Stimulated activated naive B cell treated with anti-CD40 and anti-IgM and Interleukin-4, amounts not matched to agents 10 μg/mL and 1 μg/mL and 100 μg/mL, for 72 hours (primary cell): ENCODE measurements around the gene ZNF598.

Experiments
- ATAC-seq, 2 donors: fragments of 150-1000 bp; cut with Tn5 transposase; replicated peaks; 2 replicates each; pipeline ENCODE4 v1.10.0; 2021; ENCODE audit warnings: moderate library complexity in 1 of 2
- DNase-seq: peaks from one replicate; pipeline ENCODE4 v3.0.0; 2021
- H3K27ac Mint-ChIP-seq: one replicate; pipeline ENCODE4 v1.8.0; 2022; ENCODE audit warnings: mild to moderate bottlenecking, mixed read lengths
- H3K27me3 Mint-ChIP-seq, 2 donors: one replicate each; pipeline ENCODE4 v1.8.0; 2022; ENCODE audit warnings: mixed read lengths in 2 of 2
- H3K36me3 Mint-ChIP-seq, 2 donors: one replicate each; pipeline ENCODE4 v1.8.0; 2022; ENCODE audit warnings: mixed read lengths in 2 of 2, mild to moderate bottlenecking in 1 of 2
- H3K4me1 Mint-ChIP-seq, 2 donors: one replicate each; pipeline ENCODE4 v1.8.0; 2022; ENCODE audit warnings: mixed read lengths in 2 of 2, mild to moderate bottlenecking in 1 of 2
- H3K4me3 Mint-ChIP-seq, 2 donors: one replicate each; pipeline ENCODE4 v1.8.0; 2022; ENCODE audit warnings: mild to moderate bottlenecking in 2 of 2, mixed read lengths in 2 of 2, moderate library complexity in 1 of 2
- H3K9me3 Mint-ChIP-seq, 2 donors: one replicate each; pipeline ENCODE4 v1.8.0; 2022; ENCODE audit warnings: mixed read lengths in 2 of 2, mild to moderate bottlenecking in 1 of 2

ZNF598 gene

DNA sequence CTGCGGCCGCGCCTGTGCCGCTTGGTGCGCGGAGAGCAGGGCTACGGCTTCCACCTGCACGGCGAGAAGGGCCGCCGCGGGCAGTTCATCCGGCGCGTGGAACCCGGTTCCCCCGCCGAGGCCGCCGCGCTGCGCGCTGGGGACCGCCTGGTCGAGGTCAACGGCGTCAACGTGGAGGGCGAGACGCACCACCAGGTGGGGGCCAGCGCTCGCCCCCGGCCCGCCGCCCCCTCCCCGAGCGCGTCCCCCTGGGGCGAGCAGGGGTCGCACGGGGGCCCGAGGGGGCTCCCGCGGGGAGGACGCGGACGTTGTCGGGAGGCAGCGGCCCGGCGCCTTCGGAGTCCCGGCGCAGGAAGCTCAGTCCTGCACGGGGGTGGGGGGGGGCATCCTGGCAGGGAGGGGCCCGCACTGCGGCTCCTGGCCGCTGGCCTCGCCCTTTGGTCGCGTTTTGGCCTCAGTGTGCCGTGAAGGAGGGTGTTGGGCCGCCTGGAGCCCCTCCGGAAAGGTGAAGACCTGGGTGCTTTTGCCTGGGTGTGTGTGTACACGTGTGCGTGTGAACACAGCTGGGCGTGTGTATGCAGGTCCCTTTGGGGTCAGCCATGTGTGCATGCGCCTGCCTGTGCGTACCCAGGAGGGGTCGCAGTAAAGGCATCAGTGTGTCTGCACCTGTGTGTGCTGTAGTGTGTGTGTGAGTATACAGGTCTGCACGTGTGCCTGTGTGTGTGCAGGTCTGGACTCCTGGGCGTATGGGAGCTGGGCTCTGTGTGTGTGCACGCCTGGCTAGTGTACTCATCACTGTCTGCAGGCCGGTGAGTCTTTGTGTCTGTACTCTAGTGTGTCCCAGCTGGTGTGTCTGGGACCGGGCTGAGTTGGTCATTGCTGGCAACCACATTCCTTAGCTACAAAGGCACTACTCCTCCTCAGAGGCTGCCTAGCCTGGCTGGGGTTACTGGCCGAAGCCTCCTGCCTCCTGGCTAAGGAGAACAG lies 17.7 kb upstream of the ZNF598 start:
- Mint-ChIP-seq H3K27ac (peak overlapping the region; percentile 47), H3K36me3 (peaks cover 0 to 6% of the 10 kb centered on the region in 2 donors), H3K9me3 (no peaks in the 10 kb centered on the region), H3K4me3 (peak overlapping the region; percentile 57 to 71), H3K4me1 (peaks cover 19 to 34% of the 10 kb centered on the region in 2 donors), H3K27me3 (peaks cover 40 to 62% of the 10 kb centered on the region in 2 donors)
- ATAC-seq (peak; percentile 22 to 23), DNase-seq (no peak)

DNA sequence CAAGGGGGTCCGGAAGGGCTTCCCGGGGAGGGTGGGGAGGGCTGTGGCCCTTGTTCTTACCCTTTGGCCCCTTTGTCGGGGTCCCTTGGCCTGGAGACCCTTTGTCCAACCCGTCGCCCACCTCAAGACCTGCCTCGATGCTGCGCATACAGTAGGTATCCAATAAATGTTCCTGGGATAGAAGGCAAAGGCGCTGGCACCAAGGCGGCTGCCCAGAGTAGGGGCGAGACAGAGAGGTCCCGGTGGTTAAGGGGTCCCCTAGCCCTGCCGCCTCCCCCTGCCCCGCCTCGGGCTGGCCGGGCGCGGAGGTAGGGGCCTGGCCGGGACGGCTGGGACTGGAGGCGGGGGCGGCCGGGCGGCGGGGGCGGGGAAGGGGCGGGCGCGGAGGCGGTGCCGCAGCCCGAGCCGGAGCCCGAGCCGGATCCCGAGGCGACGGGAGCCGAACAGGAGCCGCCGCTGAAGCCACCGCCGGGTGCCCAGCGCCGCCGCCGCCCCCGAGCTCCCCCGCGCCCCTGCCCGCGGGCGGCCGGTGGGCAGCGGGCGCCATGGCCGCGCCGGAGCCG lies 16.9 kb upstream of the ZNF598 start, which contains the start of gene NHERF2:
TSS of gene NHERF2 (plus strand) at position 442 of the 563 bp plus-strand sequence. CDS start at position 546, 104 bp downstream.
- ATAC-seq: peak in 1 of 2 donors; percentile 3
- H3K27ac Mint-ChIP-seq: peak within 1 kb of the TSS; percentile 47

DNA sequence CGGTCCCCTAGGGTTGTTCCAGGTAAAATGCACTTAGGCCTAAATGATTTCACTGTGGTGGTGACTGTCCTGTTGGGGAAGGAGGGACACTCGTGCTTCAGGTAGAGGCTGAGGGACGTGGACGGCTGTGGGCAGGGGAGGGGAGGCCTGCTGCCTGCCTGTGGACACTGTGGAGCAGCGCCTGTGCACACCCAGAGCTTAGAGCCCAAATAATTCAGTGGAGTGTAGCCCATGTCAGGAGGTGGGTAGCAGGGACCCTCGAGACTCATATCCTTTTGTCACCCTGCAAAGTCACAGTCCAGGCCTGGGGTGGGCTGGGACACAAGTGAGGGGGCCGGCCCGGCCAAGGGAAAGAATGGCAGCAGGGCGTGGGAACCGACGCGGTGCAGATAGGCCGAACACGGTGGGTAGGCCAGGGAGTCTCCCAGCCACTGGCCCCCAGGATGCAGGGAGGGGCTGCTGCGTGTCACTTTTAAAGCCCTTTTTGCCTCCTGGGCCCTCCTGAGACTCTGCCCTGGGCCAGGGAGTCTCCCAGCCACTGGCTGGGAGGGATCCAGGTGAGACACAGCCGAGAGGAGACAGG lies 16.3 kb upstream of the ZNF598 start:
- Mint-ChIP-seq H3K9me3 (no peaks in the 10 kb centered on the region), H3K36me3 (peaks cover 0 to 6% of the 10 kb centered on the region in 2 donors), H3K27ac (no peak overlapping the region), H3K27me3 (peaks cover 47 to 70% of the 10 kb centered on the region in 2 donors), H3K4me3 (peak overlapping the region; percentile 56 to 70), H3K4me1 (peaks cover 18 to 32% of the 10 kb centered on the region in 2 donors)
- ATAC-seq: no peak
- DNase-seq: no peak

More for the DNA sequence above, 16.9 kb upstream of the ZNF598 start, which contains the start of gene NHERF2:
- DNase-seq: no peak
- Mint-ChIP-seq H3K36me3 (peaks cover 0 to 6% of the 10 kb centered on the region in 2 donors), H3K4me1 (peaks cover 17 to 31% of the 10 kb centered on the region in 2 donors), H3K27me3 (peaks cover 43 to 64% of the 10 kb centered on the region in 2 donors), H3K9me3 (no peaks in the 10 kb centered on the region), H3K4me3 (peak within 1 kb of the TSS; percentile 70 to 71)

DNA sequence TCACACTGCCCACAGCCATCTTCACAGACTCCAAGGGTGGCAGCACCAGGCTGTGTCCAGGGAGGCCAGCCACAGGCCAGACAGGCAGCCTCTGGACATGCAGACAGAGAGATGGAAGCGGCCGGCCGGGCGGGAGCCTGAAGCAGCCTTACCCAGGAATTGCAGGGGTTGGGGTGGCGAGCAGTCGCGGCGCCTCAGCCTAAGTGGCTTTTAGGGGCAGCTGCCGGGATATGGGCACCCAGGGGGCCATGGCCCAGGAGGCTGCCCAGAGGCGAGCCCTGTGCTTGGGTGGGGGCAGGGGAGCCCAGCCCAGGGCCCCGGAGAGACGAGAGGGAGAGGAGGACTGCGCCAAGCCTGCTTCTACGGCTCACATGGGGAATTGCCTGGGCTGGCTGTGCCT lies 15.6 kb upstream of the ZNF598 start:
- DNase-seq (no peak), ATAC-seq (no peak)
- Mint-ChIP-seq H3K4me3 (peak overlapping the region in 1 of 2 donors; percentile 56), H3K27me3 (peaks cover 53 to 77% of the 10 kb centered on the region in 2 donors), H3K4me1 (peaks cover 22 to 39% of the 10 kb centered on the region in 2 donors), H3K27ac (no peak overlapping the region), H3K9me3 (no peaks in the 10 kb centered on the region), H3K36me3 (peaks cover 0 to 6% of the 10 kb centered on the region in 2 donors)

- H3K27me3 Mint-ChIP-seq: peaks cover 49 to 72% of the 10 kb centered on the region in 2 donors
- H3K27ac Mint-ChIP-seq: peak overlapping the region; percentile 3
- H3K36me3 Mint-ChIP-seq: peaks cover 0 to 6% of the 10 kb centered on the region in 2 donors
- DNase-seq: no peak
- no peaks in the 10 kb centered on the region for H3K9me3 Mint-ChIP-seq
- H3K4me3 Mint-ChIP-seq: peak overlapping the region; percentile 1 to 21
- H3K4me1 Mint-ChIP-seq: peaks cover 22 to 39% of the 10 kb centered on the region in 2 donors
- ATAC-seq: no peak
Measured at GRCh38 chr16:2024032-2024420, 14.4 kb upstream of the ZNF598 start.

GRCh38 chr16:2023092-2024031 lies 13.7 kb upstream of the ZNF598 start:
- Mint-ChIP-seq H3K27me3 (peaks cover 49 to 71% of the 10 kb centered on the region in 2 donors), H3K4me1 (peaks cover 24 to 39% of the 10 kb centered on the region in 2 donors), H3K27ac (peak overlapping the region; percentile 82), H3K4me3 (peak overlapping the region; percentile 81 to 84), H3K36me3 (peaks cover 0 to 6% of the 10 kb centered on the region in 2 donors), H3K9me3 (no peaks in the 10 kb centered on the region)
- DNase-seq (peak; percentile 87), ATAC-seq (peak; percentile 78 to 82)

GRCh38 chr16:2022723-2023091 lies 13.1 kb upstream of the ZNF598 start:
- Mint-ChIP-seq H3K9me3 (no peaks in the 10 kb centered on the region), H3K4me3 (peak overlapping the region; percentile 81 to 84), H3K36me3 (peaks cover 0 to 6% of the 10 kb centered on the region in 2 donors), H3K27me3 (peaks cover 48 to 72% of the 10 kb centered on the region in 2 donors), H3K27ac (peak overlapping the region; percentile 28), H3K4me1 (peaks cover 24 to 37% of the 10 kb centered on the region in 2 donors)
- DNase-seq (no peak), ATAC-seq (peak; percentile 56 to 61)

- ATAC-seq (peak in 1 of 2 donors; percentile 6), DNase-seq (no peak)
- no peaks in the 10 kb centered on the region for H3K9me3 Mint-ChIP-seq
- peaks cover 38 to 57% of the 10 kb centered on the region in 2 donors for H3K27me3 Mint-ChIP-seq
- peaks cover 17 to 22% of the 10 kb centered on the region in 2 donors for H3K4me1 Mint-ChIP-seq
- H3K4me3 Mint-ChIP-seq: peak overlapping the region; percentile 59 to 79
- peak overlapping the region; percentile 69 for H3K27ac Mint-ChIP-seq
- peaks cover 0 to 6% of the 10 kb centered on the region in 2 donors for H3K36me3 Mint-ChIP-seq
Measured at GRCh38 chr16:2019921-2020831, 10.6 kb upstream of the ZNF598 start.

DNA sequence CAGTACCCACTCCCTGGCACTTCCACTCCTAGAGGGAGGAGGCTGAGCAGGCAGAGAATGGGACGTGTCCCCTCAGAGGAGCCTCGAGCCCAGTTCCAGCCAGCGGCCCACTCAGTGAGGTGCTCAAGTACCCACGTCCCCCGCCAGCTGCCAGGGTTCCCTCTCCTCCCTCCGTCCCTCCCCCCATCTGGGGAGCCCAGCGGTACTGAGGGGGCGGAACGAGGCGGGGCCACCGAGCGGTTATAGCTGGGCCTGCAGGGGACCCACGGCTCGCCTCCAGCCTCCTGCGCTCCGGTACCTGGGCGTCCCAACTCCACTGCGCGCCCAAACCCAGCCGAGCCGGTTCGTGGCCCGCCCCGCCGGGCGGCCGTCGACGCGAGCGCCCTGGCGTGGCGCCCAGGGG lies 9.9 kb upstream of the ZNF598 start, which contains the start of gene NPW:
TSS of gene NPW (plus strand) at position 268 of the 403 bp plus-strand sequence.
- H3K36me3 Mint-ChIP-seq: peaks cover 0 to 6% of the 10 kb centered on the region in 2 donors
- ATAC-seq (peak; percentile 26), DNase-seq (no peak)
- peaks cover 32 to 50% of the 10 kb centered on the region in 2 donors for H3K27me3 Mint-ChIP-seq
- peak within 1 kb of the TSS; percentile 59 to 79 for H3K4me3 Mint-ChIP-seq
- peaks cover 17 to 22% of the 10 kb centered on the region in 2 donors for H3K4me1 Mint-ChIP-seq
- H3K9me3 Mint-ChIP-seq: no peaks in the 10 kb centered on the region
- H3K27ac Mint-ChIP-seq: peak within 1 kb of the TSS; percentile 69

- H3K4me1 Mint-ChIP-seq: peaks cover 6 to 8% of the 10 kb centered on the region in 2 donors
- no peak overlapping the region for H3K27ac Mint-ChIP-seq
- H3K4me3 Mint-ChIP-seq: no peak overlapping the region
- H3K36me3 Mint-ChIP-seq: peaks cover under 1 to 2% of the 10 kb centered on the region in 2 donors
- H3K9me3 Mint-ChIP-seq: no peaks in the 10 kb centered on the region
- ATAC-seq (no peak), DNase-seq (no peak)
- H3K27me3 Mint-ChIP-seq: peaks cover 20 to 28% of the 10 kb centered on the region in 2 donors
Measured at GRCh38 chr16:2016407-2016922, 6.8 kb upstream of the ZNF598 start.

DNA sequence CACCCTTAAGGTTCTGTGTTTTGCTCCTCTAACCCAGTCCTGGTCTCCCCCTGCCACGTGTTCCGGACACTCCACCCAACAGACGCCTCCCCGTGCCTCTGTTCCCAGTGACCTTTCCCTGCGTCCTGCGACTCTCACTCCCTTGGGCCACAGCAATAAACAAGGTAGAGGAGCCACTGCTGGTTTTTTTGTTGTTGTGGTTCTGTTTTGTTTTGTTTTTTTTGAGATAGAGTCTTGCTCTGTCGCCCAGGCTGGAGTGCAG lies 6.3 kb upstream of the ZNF598 start:
- ATAC-seq (no peak), DNase-seq (no peak)
- H3K27ac Mint-ChIP-seq: no peak overlapping the region
- H3K36me3 Mint-ChIP-seq: peaks cover 3 to 5% of the 10 kb centered on the region in 2 donors
- no peaks in the 10 kb centered on the region for H3K9me3 Mint-ChIP-seq
- H3K27me3 Mint-ChIP-seq: peaks cover 15 to 22% of the 10 kb centered on the region in 2 donors
- no peak overlapping the region for H3K4me3 Mint-ChIP-seq
- H3K4me1 Mint-ChIP-seq: peaks cover 4 to 5% of the 10 kb centered on the region in 2 donors

DNA sequence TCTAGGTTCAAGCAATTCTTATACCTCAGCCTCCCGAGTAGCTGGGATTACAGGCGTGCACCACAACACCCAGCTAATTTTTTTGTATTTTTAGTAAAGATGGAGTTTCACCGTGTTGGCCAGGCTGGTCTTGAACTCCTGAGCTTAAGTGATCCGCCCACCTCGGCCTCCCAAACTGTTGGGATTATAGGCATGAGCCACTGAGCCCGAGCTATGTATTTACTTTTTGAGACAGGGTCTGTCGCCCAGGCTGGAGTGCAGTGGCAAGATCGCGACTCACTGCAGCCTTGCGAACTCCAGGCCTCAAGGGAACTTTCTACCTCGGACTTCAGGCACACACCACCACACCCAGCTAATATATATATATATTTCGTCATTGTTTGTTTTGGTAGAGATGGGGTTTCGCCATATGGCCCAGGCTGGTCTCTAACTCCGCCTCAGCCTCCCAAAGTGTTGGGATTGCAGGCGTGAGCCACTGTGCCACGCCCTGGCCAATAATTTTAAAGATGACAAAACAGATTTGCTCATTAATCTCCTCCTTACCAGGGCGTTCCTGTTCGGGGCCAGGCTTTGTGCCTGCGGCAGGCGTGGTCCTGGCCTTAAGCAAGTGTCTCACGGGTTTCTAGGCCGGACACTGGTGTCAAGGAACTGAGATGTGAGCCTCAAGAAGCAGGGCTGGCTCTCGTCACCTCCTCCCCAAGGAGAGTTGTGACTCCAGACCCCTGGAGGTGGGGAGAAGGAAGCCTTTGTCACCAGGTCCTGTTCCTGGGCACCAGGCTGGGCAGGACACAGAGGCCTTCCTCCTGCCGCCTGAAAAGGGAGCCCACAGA lies 5.7 kb upstream of the ZNF598 start:
- Mint-ChIP-seq H3K4me1 (peaks cover 2 to 3% of the 10 kb centered on the region in 2 donors), H3K4me3 (no peak overlapping the region), H3K27me3 (peaks cover 10 to 17% of the 10 kb centered on the region in 2 donors), H3K9me3 (no peaks in the 10 kb centered on the region), H3K27ac (no peak overlapping the region), H3K36me3 (peaks cover 3 to 5% of the 10 kb centered on the region in 2 donors)
- ATAC-seq (no peak), DNase-seq (no peak)
